NCI-H1105 (cell line): ENCODE measurements around the gene UBC.
"Not testable (repeated sequence)": the region's sequence is repeated elsewhere in the genome, so short reads cannot be mapped to it uniquely, and the experiment has no call there.

ENCODE experiments used
- DNase-seq: peaks from one replicate; lab custom pipeline; 2025; lab: John Stamatoyannopoulos, UW

Gene UBC

GRCh38 chr12:124884587-124885438 lies 29.6 kb downstream of the UBC start:
- no peak for DNase-seq

- no peak for DNase-seq
Observed at GRCh38 chr12:124883263-124884130, 31.0 kb downstream of the UBC start.

GRCh38 chr12:124881123-124881522 lies 33.3 kb downstream of the UBC start:
- DNase-seq = no peak

GRCh38 chr12:124880335-124880734 lies 34.1 kb downstream of the UBC start:
- not testable (repeated sequence) for DNase-seq

GRCh38 chr12:124878795-124879516 lies 35.5 kb downstream of the UBC start:
- DNase-seq = no peak

- DNase-seq = no peak
Observed at GRCh38 chr12:124877423-124877822, 37.0 kb downstream of the UBC start.

- DNase-seq = no peak
Observed at GRCh38 chr12:124876171-124876570, 38.3 kb downstream of the UBC start.

- DNase-seq = no peak
Observed at GRCh38 chr12:124875803-124876132, 38.7 kb downstream of the UBC start.

- DNase-seq = no peak
Observed at GRCh38 chr12:124874988-124875802, 39.3 kb downstream of the UBC start.

- DNase-seq = no peak
Observed at GRCh38 chr12:124874188-124874587, 40.3 kb downstream of the UBC start.

- DNase-seq = no peak
Observed at GRCh38 chr12:124872068-124872719, 42.3 kb downstream of the UBC start.

GRCh38 chr12:124871297-124871696 lies 43.2 kb downstream of the UBC start:
- no peak for DNase-seq

- DNase-seq = no peak
Observed at GRCh38 chr12:124870515-124870914, 43.9 kb downstream of the UBC start.

GRCh38 chr12:124869059-124869665 lies 45.3 kb downstream of the UBC start:
- no peak for DNase-seq

GRCh38 chr12:124868252-124869058 lies 46.0 kb downstream of the UBC start:
- DNase-seq = no peak

- no peak for DNase-seq
Observed at GRCh38 chr12:124867401-124867930, 47.0 kb downstream of the UBC start.

GRCh38 chr12:124866883-124867400 lies 47.5 kb downstream of the UBC start:
- DNase-seq = no peak

- DNase-seq = no peak
Observed at GRCh38 chr12:124866195-124866882, 48.1 kb downstream of the UBC start.

- no peak for DNase-seq
Observed at GRCh38 chr12:124865728-124866127, 48.7 kb downstream of the UBC start.
